HepG2 (cell line): ENCODE measurements around the gene GRHL1. TPM values are rescaled to one million over a fixed set of nuclear protein-coding genes. Genes with fewer than 3 reads are reported as not detected.

Experiments used
- EHMT2 ChIP-seq: fragments of 200-600 bp; sonication (generic); IDR thresholded peaks from 2 replicates; pipeline ENCODE4 v1.7.0; 2017; ENCODE audit warnings: antibody characterized with exemption, low read depth, low read length, borderline replicate concordance
- FOXA1 ChIP-seq, 2 experiments: fragments of 450-650 bp in 1 of 2; sonication (generic) in 1 of 2; formaldehyde crosslinking in 1 of 2; IDR thresholded peaks; 2 replicates each; pipeline versions ENCODE4 v1.4.0 to v1.6.1; 2016 to 2020; ENCODE audit warnings: missing genetic modification reagents in 1 of 2
- HNF4A ChIP-seq: sonication (generic); formaldehyde crosslinking; IDR thresholded peaks from 2 replicates; pipeline ENCODE4 v1.4.0; 2020; ENCODE audit warnings: missing genetic modification reagents
- SAP130 ChIP-seq: IDR thresholded peaks from 2 replicates; pipeline ENCODE4 v1.6.1; 2016; ENCODE audit warnings: low read depth
- SP5 ChIP-seq: IDR thresholded peaks from 2 replicates; pipeline ENCODE4 v1.6.1; 2016; ENCODE audit warnings: low read depth, borderline replicate concordance
- TCF7 ChIP-seq: sonication (generic); IDR thresholded peaks from 2 replicates; pipeline ENCODE4 v1.6.1; 2016; ENCODE audit warnings: antibody characterized with exemption, low read depth
- ZNF101 ChIP-seq: sonication (generic); formaldehyde crosslinking; IDR thresholded peaks from 2 replicates; pipeline ENCODE4 v1.4.0; 2020; ENCODE audit warnings: mild to moderate bottlenecking, low read depth, missing genetic modification reagents, borderline replicate concordance
- ZNF530 ChIP-seq: sonication (generic); formaldehyde crosslinking; IDR thresholded peaks from 2 replicates; pipeline ENCODE4 v1.5.0; 2020; ENCODE audit warnings: low read depth, mild to moderate bottlenecking, missing genetic modification reagents
- ZNF761 ChIP-seq: sonication (generic); formaldehyde crosslinking; conservative IDR thresholded peaks from 2 replicates; pipeline ENCODE4 v1.4.0; 2020; ENCODE audit warnings: mild to moderate bottlenecking, missing genetic modification reagents
- ZNF772 ChIP-seq: sonication (generic); formaldehyde crosslinking; IDR thresholded peaks from 2 replicates; pipeline ENCODE4 v1.5.0; 2020; ENCODE audit warnings: mild to moderate bottlenecking, missing genetic modification reagents
- ZSCAN21 ChIP-seq: sonication (generic); formaldehyde crosslinking; IDR thresholded peaks from 2 replicates; pipeline ENCODE4 v1.8.0; 2022; ENCODE audit warnings: mild to moderate bottlenecking, missing genetic modification reagents, moderate library complexity, borderline replicate concordance
- polyA plus RNA-seq, 8 experiments: library from polyadenylated mRNA; depleted of rRNA in 3 of 8; stranded (reverse) in 7 of 8; unstranded in 1 of 8; fragments of >200 nt; fragmentation: Illumina TruSeq in 4 of 8; extraction: Trizol in 4 of 8; gene quantifications; 2 replicates each; pipeline versions ENCODE4 v1.2.1 to v1.2.3, GENCODE V29; 2011 to 2016; ENCODE audit warnings: low read depth in 4 of 8, missing spikeins in 1 of 8, mixed read lengths in 1 of 8; ENCODE audit not compliant: insufficient read depth in 1 of 8
- total RNA-seq, 5 experiments: library from RNA; depleted of rRNA; stranded (reverse); fragments of >200 nt; fragmentation: Illumina TruSeq; extraction: Trizol; gene quantifications; 2 replicates each; pipeline ENCODE4 v1.2.3, GENCODE V29; 2016; ENCODE audit warnings: low read depth in 1 of 5
- TF ChIP-seq, protein P1 (sequence below): IDR thresholded peaks from 2 replicates; pipeline ENCODE4 v1.4.0; 2020; ENCODE audit warnings: mild to moderate bottlenecking, missing genetic modification reagents
- TF ChIP-seq, protein P2 (sequence below): sonication (generic); formaldehyde crosslinking; IDR thresholded peaks from 2 replicates; pipeline ENCODE4 v1.8.0; 2022; ENCODE audit warnings: missing genetic modification reagents, mild to moderate bottlenecking, borderline replicate concordance
- TF ChIP-seq, protein P3 (sequence below): sonication (generic); formaldehyde crosslinking; IDR thresholded peaks from 2 replicates; pipeline ENCODE4 v1.5.0; 2020; ENCODE audit warnings: mild to moderate bottlenecking, missing genetic modification reagents

The GRHL1 gene
- total and polyA plus RNA-seq, 2 of the 13 experiments (the other 11 are each of a cell fraction or from before 2014, with no cell fraction given) = 9.3 to 12.0 TPM

DNA sequence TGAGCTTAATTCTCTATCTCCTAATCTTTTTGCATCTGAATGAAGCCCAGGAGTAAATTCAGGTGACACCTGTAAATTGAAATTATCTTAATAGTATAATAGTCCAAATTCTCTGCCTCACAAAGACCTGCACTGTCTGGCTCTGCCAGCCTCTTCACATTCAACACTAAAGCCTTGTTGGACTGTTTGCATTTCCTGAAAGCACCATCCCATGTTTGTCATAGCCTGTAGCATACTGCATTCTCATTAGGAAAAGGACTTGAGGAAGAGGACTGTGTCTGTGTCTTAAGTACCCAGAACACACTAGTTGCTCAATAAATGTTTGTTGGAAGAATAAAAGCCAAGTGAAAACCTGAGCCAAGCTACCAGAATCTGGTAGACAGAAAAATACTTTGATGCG lies 42.9 kb upstream of the GRHL1 start (continued):
- TF ChIP-seq, protein P1, sequence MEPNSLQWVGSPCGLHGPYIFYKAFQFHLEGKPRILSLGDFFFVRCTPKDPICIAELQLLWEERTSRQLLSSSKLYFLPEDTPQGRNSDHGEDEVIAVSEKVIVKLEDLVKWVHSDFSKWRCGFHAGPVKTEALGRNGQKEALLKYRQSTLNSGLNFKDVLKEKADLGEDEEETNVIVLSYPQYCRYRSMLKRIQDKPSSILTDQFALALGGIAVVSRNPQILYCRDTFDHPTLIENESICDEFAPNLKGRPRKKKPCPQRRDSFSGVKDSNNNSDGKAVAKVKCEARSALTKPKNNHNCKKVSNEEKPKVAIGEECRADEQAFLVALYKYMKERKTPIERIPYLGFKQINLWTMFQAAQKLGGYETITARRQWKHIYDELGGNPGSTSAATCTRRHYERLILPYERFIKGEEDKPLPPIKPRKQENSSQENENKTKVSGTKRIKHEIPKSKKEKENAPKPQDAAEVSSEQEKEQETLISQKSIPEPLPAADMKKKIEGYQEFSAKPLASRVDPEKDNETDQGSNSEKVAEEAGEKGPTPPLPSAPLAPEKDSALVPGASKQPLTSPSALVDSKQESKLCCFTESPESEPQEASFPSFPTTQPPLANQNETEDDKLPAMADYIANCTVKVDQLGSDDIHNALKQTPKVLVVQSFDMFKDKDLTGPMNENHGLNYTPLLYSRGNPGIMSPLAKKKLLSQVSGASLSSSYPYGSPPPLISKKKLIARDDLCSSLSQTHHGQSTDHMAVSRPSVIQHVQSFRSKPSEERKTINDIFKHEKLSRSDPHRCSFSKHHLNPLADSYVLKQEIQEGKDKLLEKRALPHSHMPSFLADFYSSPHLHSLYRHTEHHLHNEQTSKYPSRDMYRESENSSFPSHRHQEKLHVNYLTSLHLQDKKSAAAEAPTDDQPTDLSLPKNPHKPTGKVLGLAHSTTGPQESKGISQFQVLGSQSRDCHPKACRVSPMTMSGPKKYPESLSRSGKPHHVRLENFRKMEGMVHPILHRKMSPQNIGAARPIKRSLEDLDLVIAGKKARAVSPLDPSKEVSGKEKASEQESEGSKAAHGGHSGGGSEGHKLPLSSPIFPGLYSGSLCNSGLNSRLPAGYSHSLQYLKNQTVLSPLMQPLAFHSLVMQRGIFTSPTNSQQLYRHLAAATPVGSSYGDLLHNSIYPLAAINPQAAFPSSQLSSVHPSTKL (CRISPR knock-in tag) = 0 out of 2 replicates have a peak, but pooled peaks have one; percentile 14
- TF ChIP-seq ZNF101 (no peak), TCF7 (no peak), ZSCAN21 (CRISPR knock-in tag) (peak; percentile 55; the same call in 1 of the 2 replicates), ZNF772 (CRISPR knock-in tag) (no peak), EHMT2 (no peak), HNF4A (no peak), FOXA1 (IDR thresholded peaks at IDR 0.05) (no peak), FOXA1 (CRISPR knock-in tag; IDR thresholded peaks at IDR 0.05) (peak; percentile 31; the same call in 1 of the 2 replicates), SAP130 (CRISPR knock-in tag) (0 out of 2 replicates have a peak, but pooled peaks have one; percentile 22), ZNF761 (CRISPR knock-in tag) (peak; percentile 55; the same call in 1 of the 2 replicates), SP5 (CRISPR knock-in tag) (no peak), ZNF530 (CRISPR knock-in tag) (no peak)
- TF ChIP-seq, protein P2, sequence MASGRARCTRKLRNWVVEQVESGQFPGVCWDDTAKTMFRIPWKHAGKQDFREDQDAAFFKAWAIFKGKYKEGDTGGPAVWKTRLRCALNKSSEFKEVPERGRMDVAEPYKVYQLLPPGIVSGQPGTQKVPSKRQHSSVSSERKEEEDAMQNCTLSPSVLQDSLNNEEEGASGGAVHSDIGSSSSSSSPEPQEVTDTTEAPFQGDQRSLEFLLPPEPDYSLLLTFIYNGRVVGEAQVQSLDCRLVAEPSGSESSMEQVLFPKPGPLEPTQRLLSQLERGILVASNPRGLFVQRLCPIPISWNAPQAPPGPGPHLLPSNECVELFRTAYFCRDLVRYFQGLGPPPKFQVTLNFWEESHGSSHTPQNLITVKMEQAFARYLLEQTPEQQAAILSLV (CRISPR knock-in tag) = no peak
- TF ChIP-seq, protein P3, sequence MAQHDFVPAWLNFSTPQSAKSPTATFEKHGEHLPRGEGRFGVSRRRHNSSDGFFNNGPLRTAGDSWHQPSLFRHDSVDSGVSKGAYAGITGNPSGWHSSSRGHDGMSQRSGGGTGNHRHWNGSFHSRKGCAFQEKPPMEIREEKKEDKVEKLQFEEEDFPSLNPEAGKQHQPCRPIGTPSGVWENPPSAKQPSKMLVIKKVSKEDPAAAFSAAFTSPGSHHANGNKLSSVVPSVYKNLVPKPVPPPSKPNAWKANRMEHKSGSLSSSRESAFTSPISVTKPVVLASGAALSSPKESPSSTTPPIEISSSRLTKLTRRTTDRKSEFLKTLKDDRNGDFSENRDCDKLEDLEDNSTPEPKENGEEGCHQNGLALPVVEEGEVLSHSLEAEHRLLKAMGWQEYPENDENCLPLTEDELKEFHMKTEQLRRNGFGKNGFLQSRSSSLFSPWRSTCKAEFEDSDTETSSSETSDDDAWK (CRISPR knock-in tag) = no peak
